ENCODE results near the gene STK38.
"Not testable (repeated sequence)": the region's sequence is repeated elsewhere in the genome, so short reads cannot be mapped to it uniquely, and the experiment has no call there.

The STK38 gene

DNA sequence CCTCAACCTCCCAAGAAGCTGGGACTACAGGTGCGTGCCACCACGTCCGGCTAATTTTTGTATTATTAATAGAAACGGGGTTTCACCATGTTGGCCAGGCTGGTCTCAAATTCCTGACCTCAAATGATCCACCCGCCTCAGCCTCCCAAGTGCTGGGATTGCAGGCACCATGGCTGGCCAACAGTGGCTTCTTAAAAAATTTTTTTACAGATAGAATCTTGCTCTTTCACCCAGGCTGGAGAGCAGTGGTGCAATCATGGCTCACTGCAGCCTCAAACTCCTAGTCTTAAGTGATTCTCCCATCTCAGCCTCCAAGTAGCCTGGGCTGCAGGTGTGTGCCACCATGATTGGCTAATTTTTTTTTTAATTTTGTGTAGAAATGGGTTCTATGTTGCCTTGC lies 64.0 kb downstream of the STK38 start:
- not testable (repeated sequence) for DNase-seq

DNA sequence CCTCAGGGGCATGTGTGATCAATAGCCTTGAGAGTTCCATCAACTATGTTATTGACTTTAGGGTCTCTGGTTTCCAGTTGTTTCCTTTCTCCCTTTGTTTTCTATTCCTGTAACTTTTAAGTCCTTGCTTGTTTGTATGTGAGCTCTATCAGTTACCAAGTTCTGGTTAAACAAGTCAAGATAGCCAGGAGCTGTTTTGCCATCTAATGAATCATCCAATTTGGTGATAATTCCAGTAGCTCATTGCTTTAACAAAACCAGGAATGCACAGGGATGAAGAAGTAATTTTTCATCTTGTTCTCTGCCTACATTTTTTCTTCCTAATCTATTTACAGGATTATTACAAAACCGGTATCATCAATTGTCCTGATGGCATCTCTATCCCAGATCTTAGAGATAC lies 68.0 kb downstream of the STK38 start:
- no peak for DNase-seq

GRCh38 chr6:36478051-36478526 lies 69.2 kb downstream of the STK38 start:
- DNase-seq, result no peak

DNA sequence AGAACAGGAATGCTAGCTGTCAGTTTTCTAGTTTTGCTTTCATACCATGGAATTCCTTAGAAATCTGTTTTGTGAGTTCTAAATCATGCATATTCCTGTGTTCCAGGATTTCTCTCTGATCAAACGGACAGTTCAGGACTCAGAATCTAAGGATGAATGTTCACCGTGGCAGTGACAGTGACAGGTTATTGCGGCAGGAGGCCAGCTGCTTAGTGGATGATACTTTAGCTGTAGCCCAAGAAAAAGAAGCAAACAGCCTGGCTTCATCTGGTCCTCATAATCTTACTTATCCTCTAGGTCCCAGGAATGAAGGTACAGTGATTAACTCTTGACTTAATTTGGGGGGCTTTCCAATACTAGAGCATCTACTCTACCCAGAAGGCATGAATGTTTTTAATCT lies 77.3 kb downstream of the STK38 start:
- DNase-seq, result no peak

DNA sequence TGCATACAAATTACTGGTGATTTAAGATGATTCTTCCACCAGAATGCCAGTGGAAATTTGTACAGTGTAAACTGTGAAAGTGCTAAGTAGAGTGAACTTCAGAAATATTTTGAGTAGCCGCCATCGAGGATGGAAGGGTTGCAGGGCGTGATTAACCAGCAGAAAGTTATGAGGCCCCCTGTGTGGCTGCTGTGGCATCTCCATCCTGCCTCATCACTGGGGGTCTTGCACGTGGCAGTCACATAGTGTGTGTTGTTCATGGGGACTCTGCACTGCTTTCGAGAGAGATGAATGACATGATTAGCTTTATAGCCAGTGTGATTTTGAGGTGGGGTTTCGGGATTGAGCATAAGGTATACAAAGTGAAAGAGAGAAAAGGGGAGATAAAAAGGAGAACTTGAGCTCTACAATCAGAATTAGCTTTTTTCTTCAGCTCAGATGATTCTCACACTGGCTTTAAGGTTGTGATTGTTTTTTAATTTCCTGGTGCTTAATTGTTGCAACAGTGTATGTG lies 78.1 kb downstream of the STK38 start:
- DNase-seq, result no peak

- no peak for DNase-seq
Measured at GRCh38 chr6:36467625-36468024, 79.7 kb downstream of the STK38 start.

GRCh38 chr6:36464233-36464632 lies 83.0 kb downstream of the STK38 start:
- no peak for DNase-seq

- DNase-seq, result no peak
Measured at GRCh38 chr6:36463676-36464075, 83.6 kb downstream of the STK38 start.

GRCh38 chr6:36461646-36462045 lies 85.6 kb downstream of the STK38 start:
- DNase-seq, result no peak

- DNase-seq, result no peak
Measured at GRCh38 chr6:36460916-36461315, 86.4 kb downstream of the STK38 start.

- no peak for DNase-seq
Measured at GRCh38 chr6:36459501-36459900, 87.8 kb downstream of the STK38 start.

DNA sequence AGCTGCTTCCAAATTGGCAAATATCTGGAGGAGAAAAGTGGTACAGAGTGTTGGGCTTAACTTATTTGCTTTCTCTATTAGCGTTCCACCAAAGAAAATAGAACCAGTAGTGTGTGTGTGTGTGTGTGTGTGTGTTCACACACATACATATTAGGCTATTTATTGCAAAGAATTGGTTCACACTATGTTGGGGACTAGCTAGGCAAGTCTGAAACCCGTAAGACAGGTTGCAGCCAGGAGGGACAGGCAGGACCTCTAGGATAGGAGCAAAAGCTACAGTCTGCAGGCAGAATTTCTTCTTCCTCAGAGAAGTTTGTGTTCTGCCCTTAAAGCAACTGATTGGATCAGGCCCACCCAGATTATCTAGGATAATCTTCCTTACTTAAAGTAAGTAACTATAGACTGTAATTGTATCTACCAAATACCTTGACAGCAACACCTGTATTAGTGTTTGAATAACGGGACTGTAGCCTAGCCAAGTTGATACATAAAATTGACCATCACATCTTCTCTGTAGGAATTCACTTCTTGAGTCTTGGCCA lies 91.7 kb downstream of the STK38 start:
- no peak for DNase-seq

DNA sequence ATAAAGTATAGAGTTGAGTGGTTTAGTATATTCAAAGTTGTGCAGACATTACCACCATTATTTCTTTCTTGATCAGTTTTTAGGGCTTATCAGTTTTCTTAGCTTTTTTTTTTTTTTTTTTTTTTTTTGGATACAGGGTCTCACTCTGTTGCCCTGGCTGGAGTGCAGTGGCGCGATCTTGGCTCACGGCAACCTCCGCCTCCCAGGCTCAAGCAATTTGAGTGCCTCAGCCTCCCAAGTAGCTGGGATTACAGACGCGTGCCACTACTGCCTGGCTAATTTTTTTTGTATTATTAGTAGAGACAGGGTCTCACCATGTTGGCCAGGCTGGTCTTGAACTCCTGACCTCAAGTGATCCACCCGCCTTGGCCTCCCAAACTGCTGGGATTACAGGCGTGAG lies 94.4 kb downstream of the STK38 start:
- not testable (repeated sequence) for DNase-seq

GRCh38 chr6:36449173-36449572 lies 98.1 kb downstream of the STK38 start:
- DNase-seq, result not testable (repeated sequence)

DNA sequence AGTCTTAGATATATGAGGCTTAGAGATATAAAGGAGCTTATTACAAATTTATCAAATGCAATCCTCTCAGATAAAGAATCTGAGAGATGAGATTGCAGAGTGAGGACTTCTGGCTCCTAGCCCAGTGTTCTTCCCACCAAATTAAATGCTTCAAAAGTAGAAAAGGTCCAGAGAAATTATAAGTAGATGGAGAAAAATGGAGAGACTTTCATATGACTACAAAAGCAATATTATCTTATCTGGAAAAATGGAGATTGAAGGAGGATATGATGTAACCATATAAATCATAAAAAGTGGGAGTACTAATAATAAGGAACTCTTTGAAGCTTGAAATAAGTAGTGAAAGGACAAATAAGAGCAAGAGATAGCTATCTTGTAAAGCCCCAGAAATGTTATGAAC lies 101.7 kb downstream of the STK38 start:
- DNase-seq, result no peak

DNA sequence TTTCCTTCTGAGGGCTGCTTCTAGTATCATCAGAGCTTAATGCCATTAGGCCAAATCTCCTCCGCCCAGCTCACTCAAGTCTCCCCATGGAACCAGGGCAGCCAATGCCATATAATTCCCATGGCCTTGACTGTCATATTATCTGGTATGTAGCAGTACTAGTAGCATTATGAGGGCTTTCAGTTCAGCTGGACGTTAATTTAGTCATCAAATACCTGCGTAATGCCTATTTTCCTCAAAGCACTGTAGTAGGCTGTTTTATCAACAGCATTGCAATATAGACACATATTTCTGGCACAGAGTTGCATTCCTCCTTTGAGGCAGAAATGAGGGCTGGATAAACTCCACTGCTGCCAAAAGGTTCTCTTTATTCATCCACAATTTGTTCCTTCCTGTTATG lies 102.8 kb downstream of the STK38 start:
- DNase-seq, result no peak

Data from T-helper 2 cell (primary cell).